NT2/D1 (cell line): ENCODE measurements around the gene TTC39B.

Experiments used
- SUZ12 ChIP-seq: IDR thresholded peaks from 2 replicates; pipeline ENCODE4 v1.6.1; 2011; ENCODE audit not compliant: insufficient read length, insufficient read depth; ENCODE audit errors: extremely low read depth
- YY1 ChIP-seq: IDR thresholded peaks from 2 replicates; pipeline ENCODE4 v1.6.1; 2011; ENCODE audit not compliant: insufficient read length, insufficient read depth
- ZNF274 ChIP-seq: IDR thresholded peaks from 2 replicates; pipeline ENCODE4 v1.6.1; 2011; ENCODE audit warnings: mild to moderate bottlenecking, low read depth, low read length

- no peak for TF ChIP-seq YY1
- no peak for TF ChIP-seq ZNF274
- no peak for TF ChIP-seq SUZ12
Measured at GRCh38 chr9:15131094-15131493, 175.9 kb downstream of the TTC39B start.
